Neural progenitor cell (in vitro differentiated cells): ENCODE data around the gene SLC9C1. TPM values are rescaled to one million over a fixed set of nuclear protein-coding genes. Genes with fewer than 3 reads are reported as not detected.

ENCODE experiments used
- DNase-seq: peaks from one replicate; pipeline ENCODE4 v3.0.0-alpha.2; 2016; ENCODE audit warnings: low spot score
- H2AFZ ChIP-seq: fragments of 200-600 bp; sonication (generic); replicated peaks from 2 replicates; pipeline ENCODE4 v1.6.1; 2016; ENCODE audit warnings: antibody characterized with exemption
- H3F3A ChIP-seq: fragments of 200-600 bp; sonication (generic); 2 replicates; pipeline ENCODE4 v1.6.1; 2016; ENCODE audit warnings: antibody characterized with exemption, low read depth
- H3K27ac ChIP-seq: fragments of 200-600 bp; sonication (generic); 2 replicates; pipeline ENCODE4 v1.5.1; 2016; ENCODE audit warnings: mild to moderate bottlenecking
- H3K27me3 ChIP-seq: fragments of 200-600 bp; sonication (generic); 2 replicates; pipeline ENCODE4 v1.6.1; 2016; ENCODE audit warnings: mild to moderate bottlenecking, moderate library complexity
- H3K36me3 ChIP-seq: fragments of 200-600 bp; sonication (generic); 2 replicates; pipeline ENCODE4 v1.5.1; 2016
- H3K4me1 ChIP-seq: fragments of 200-600 bp; sonication (generic); 2 replicates; pipeline ENCODE4 v1.6.1; 2016; ENCODE audit warnings: mixed run types
- H3K4me2 ChIP-seq: fragments of 200-600 bp; sonication (generic); 2 replicates; pipeline ENCODE4 v1.6.1; 2016
- H3K4me3 ChIP-seq: fragments of 200-600 bp; sonication (generic); 2 replicates; pipeline ENCODE4 v1.5.1; 2016
- H3K79me2 ChIP-seq: fragments of 200-600 bp; sonication (generic); 2 replicates; pipeline ENCODE4 v1.6.1; 2016; ENCODE audit warnings: low read depth
- H3K9ac ChIP-seq: fragments of 200-600 bp; sonication (generic); 2 replicates; pipeline ENCODE4 v1.6.1; 2016
- H3K9me3 ChIP-seq: fragments of 200-600 bp; sonication (generic); 2 replicates; pipeline ENCODE4 v1.5.1; 2016; ENCODE audit warnings: low read depth
- H4K20me1 ChIP-seq: fragments of 200-600 bp; sonication (generic); 2 replicates; pipeline ENCODE4 v1.6.1; 2016; ENCODE audit warnings: low read depth
- H3K27ac Mint-ChIP-seq: 3 replicates; pipeline ENCODE4 v1.8.0; 2021; ENCODE audit warnings: mixed read lengths
- H3K27me3 Mint-ChIP-seq: 2 replicates; pipeline ENCODE4 v1.8.0; 2022; ENCODE audit warnings: low read depth, mild to moderate bottlenecking, inconsistent platforms, moderate library complexity, mixed read lengths; ENCODE audit not compliant: insufficient read depth
- H3K36me3 Mint-ChIP-seq: 3 replicates; pipeline ENCODE4 v1.8.0; 2021; ENCODE audit warnings: mixed read lengths
- H3K4me1 Mint-ChIP-seq: 3 replicates; pipeline ENCODE4 v1.8.0; 2021; ENCODE audit warnings: mixed read lengths
- H3K4me3 Mint-ChIP-seq: 3 replicates; pipeline ENCODE4 v1.8.0; 2021; ENCODE audit warnings: mild to moderate bottlenecking, moderate library complexity, mixed read lengths
- H3K9me3 Mint-ChIP-seq: 3 replicates; pipeline ENCODE4 v1.8.0; 2020; ENCODE audit warnings: mixed read lengths
- CTCF ChIP-seq: fragments of 200-600 bp; sonication (generic); IDR thresholded peaks from 2 replicates; pipeline ENCODE4 v1.5.1; 2017; ENCODE audit warnings: antibody characterized with exemption, mild to moderate bottlenecking
- EZH2 ChIP-seq: fragments of 200-600 bp; sonication (generic); IDR thresholded peaks from 2 replicates; pipeline ENCODE4 v1.6.1; 2017; ENCODE audit warnings: antibody characterized with exemption, mild to moderate bottlenecking, moderate library complexity
- EZH2phosphoT487 ChIP-seq: fragments of 200-600 bp; sonication (generic); IDR thresholded peaks from 2 replicates; pipeline ENCODE4 v1.6.1; 2017; ENCODE audit warnings: antibody characterized with exemption
- total RNA-seq: library from RNA; depleted of rRNA; stranded (reverse); fragments of >200 nt; gene quantifications from 2 replicates; pipeline ENCODE4 v1.2.3, GENCODE V29; 2015; ENCODE audit warnings: low replicate concordance

Gene SLC9C1
- total RNA-seq, 1 donor from 2014 or later = 1.3 TPM

GRCh38 chr3:112117415-112117814, 176.6 kb downstream of the SLC9C1 start:
- Mint-ChIP-seq H3K36me3 (no peaks in the 10 kb centered on the region), H3K9me3 (no peaks in the 10 kb centered on the region), H3K4me1 (peaks cover 24% of the 10 kb centered on the region), H3K27ac (no peak overlapping the region), H3K4me3 (no peak overlapping the region), H3K27me3 (peaks cover 2% of the 10 kb centered on the region)
- TF ChIP-seq CTCF (no peak), EZH2 (no peak), EZH2phosphoT487 (no peak)
- no peaks in the 10 kb centered on the region for H3K79me2 ChIP-seq
- no peak overlapping the region for H3K4me3 ChIP-seq
- no peaks in the 10 kb centered on the region for H3K9me3 ChIP-seq
- peaks cover 40% of the 10 kb centered on the region for H3K4me1 ChIP-seq
- no peak overlapping the region for H3K9ac ChIP-seq
- no peak for DNase-seq
- H3K27ac ChIP-seq = no peak overlapping the region
- H2AFZ ChIP-seq = no peak overlapping the region
- H3K4me2 ChIP-seq = no peak overlapping the region
- no peaks in the 10 kb centered on the region for H3K27me3 ChIP-seq
- H3K36me3 ChIP-seq = no peaks in the 10 kb centered on the region
- H3F3A ChIP-seq = peaks cover 33% of the 10 kb centered on the region
- no peaks in the 10 kb centered on the region for H4K20me1 ChIP-seq

- Mint-ChIP-seq H3K4me3 (no peak overlapping the region), H3K27me3 (peaks cover 5% of the 10 kb centered on the region), H3K36me3 (no peaks in the 10 kb centered on the region), H3K4me1 (peaks cover 24% of the 10 kb centered on the region), H3K27ac (peak overlapping the region; percentile 20), H3K9me3 (no peaks in the 10 kb centered on the region)
- H3K4me2 ChIP-seq = no peak overlapping the region
- H3K4me3 ChIP-seq = no peak overlapping the region
- peaks cover 40% of the 10 kb centered on the region for H3K4me1 ChIP-seq
- H2AFZ ChIP-seq = peak overlapping the region; percentile 40
- no peak overlapping the region for H3K9ac ChIP-seq
- no peaks in the 10 kb centered on the region for H3K79me2 ChIP-seq
- H3K27me3 ChIP-seq = no peaks in the 10 kb centered on the region
- DNase-seq = peak; percentile 5
- TF ChIP-seq EZH2 = no peak
- no peak overlapping the region for H3K27ac ChIP-seq
- H3F3A ChIP-seq = peaks cover 33% of the 10 kb centered on the region
- H3K9me3 ChIP-seq = no peaks in the 10 kb centered on the region
- H3K36me3 ChIP-seq = no peaks in the 10 kb centered on the region
- H4K20me1 ChIP-seq = no peaks in the 10 kb centered on the region
These were observed 177.2 kb downstream of the SLC9C1 start for GRCh38 chr3:112116748-112117186.

- TF ChIP-seq EZH2 (no peak), CTCF (no peak), EZH2phosphoT487 (no peak)
- Mint-ChIP-seq H3K9me3 (no peaks in the 10 kb centered on the region), H3K27ac (peak overlapping the region; percentile 95), H3K36me3 (no peaks in the 10 kb centered on the region), H3K4me3 (no peak overlapping the region), H3K27me3 (peaks cover 9% of the 10 kb centered on the region), H3K4me1 (peaks cover 24% of the 10 kb centered on the region)
- no peak overlapping the region for H2AFZ ChIP-seq
- peak overlapping the region; percentile 32 for H3K4me2 ChIP-seq
- peaks cover 40% of the 10 kb centered on the region for H3K4me1 ChIP-seq
- peaks cover 33% of the 10 kb centered on the region for H3F3A ChIP-seq
- no peak overlapping the region for H3K27ac ChIP-seq
- no peak overlapping the region for H3K9ac ChIP-seq
- H3K27me3 ChIP-seq = no peaks in the 10 kb centered on the region
- H3K79me2 ChIP-seq = no peaks in the 10 kb centered on the region
- no peak overlapping the region for H3K4me3 ChIP-seq
- no peaks in the 10 kb centered on the region for H4K20me1 ChIP-seq
- H3K36me3 ChIP-seq = no peaks in the 10 kb centered on the region
- DNase-seq = no peak
- H3K9me3 ChIP-seq = no peaks in the 10 kb centered on the region
These were observed 178.1 kb downstream of the SLC9C1 start for GRCh38 chr3:112115806-112116383.

GRCh38 chr3:112115161-112115739, 178.8 kb downstream of the SLC9C1 start:
- H3K4me3 Mint-ChIP-seq = no peak overlapping the region
- Histone ChIP-seq H3F3A (peaks cover 28% of the 10 kb centered on the region), H3K27me3 (no peaks in the 10 kb centered on the region), H3K36me3 (no peaks in the 10 kb centered on the region), H3K4me1 (peaks cover 37% of the 10 kb centered on the region), H3K9ac (no peak overlapping the region), H3K4me2 (peak overlapping the region; percentile 32), H3K79me2 (no peaks in the 10 kb centered on the region), H3K27ac (no peak overlapping the region), H3K4me3 (no peak overlapping the region), H3K9me3 (no peaks in the 10 kb centered on the region), H2AFZ (peak overlapping the region; percentile 45), H4K20me1 (no peaks in the 10 kb centered on the region)
- TF ChIP-seq EZH2 = no peak
- peaks cover 9% of the 10 kb centered on the region for H3K27me3 Mint-ChIP-seq
- DNase-seq = peak; percentile 13
- peaks cover 24% of the 10 kb centered on the region for H3K4me1 Mint-ChIP-seq
- H3K9me3 Mint-ChIP-seq = no peaks in the 10 kb centered on the region
- no peaks in the 10 kb centered on the region for H3K36me3 Mint-ChIP-seq
- H3K27ac Mint-ChIP-seq = peak overlapping the region; percentile 2
